NOMO-1 treated with DMSO at 0.1 percent for 48 hours (cell line): ENCODE measurements around the gene NSD2.
"Not testable (repeated sequence)": the region's sequence is repeated elsewhere in the genome, so short reads cannot be mapped to it uniquely, and the experiment has no call there.

Experiments used
- DNase-seq: peaks from one replicate; lab custom pipeline; 2025; ENCODE audit not compliant: unreplicated experiment; lab: John Stamatoyannopoulos, UW

Gene NSD2

DNA sequence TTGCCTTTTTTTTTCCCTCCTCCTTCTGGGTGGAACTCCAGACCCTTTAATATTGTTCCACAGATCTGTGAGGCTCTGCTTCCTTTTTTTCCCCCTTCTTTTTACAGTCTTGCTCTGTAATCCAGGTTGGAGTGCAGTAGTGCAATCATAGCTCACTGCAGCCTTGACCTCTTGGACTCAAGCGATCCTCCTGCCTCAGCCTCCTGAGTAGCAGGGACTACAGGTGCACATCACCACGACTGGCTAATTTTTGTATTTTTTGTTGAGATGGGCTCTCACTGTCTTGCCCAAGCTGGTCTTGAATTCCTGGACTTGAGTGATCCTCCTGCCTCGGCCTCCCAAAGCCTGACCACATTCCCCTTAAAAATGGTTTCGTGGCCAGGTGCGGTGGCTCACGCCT is 26.8 kb downstream of the NSD2 start:
- no peak for DNase-seq

DNA sequence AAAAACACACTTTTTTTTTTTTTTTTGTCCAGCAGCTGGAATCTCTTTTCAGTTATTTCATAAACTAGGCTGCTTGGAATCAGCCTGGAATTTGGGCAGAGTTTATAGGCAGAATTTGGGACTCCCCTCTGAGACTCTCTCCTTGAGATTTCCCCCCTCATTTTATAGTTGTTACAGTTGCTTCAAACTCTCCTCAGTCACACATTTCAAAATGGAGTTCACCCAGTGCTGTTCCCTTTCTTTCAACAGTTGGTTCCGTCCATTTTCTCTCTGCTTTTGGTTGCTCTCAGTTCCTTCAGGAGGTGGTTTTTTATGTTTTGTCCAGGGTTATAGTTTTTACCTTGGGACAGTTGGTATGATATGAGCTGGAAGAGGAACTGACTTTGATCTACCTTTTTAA is 27.5 kb downstream of the NSD2 start:
- no peak for DNase-seq

DNA sequence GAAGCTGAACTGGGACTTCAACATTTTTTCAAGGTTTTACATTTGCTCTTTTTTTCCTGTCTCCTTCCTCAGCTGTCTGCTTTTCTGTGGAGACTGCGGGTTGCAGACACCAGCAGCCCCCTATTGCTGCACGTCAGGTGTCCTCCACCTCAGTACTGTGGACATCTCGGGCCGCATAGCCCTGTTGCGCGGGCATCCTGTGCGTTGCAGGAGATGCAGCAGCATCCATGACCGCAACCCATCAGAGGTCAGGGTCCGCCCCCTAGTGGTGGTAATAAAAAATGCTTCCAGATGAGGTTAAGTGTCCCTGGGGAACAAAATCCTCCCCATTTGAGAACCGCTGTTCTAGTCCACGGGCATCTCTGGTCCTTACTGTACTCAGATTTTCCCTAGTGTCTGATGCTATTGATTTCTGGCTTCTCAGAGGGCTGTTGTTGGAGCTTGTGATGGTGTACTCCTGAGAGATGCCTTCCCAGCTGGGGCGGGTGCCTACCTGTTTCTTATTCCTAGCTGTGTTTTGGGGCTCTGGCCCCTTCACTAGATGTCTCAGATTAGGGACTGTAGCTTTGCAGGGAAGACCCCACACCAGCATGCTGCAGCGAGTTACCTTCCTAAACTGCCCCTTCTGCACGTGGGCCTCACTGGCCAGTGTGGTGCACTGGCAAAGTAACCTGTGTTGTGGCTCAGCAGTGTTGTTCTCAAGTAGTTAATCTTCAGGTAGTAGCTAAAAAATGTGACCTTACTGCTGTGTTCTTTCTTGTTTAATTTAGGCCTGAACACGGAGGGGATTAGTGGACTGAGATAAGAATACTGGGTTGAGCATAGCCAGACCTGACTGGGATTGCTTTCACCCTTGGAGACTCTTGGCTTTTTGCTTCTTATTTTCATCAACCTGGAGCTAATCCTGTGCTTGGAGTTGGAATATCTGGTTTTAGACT is 28.2 kb downstream of the NSD2 start:
- peak; percentile 70 for DNase-seq

DNA sequence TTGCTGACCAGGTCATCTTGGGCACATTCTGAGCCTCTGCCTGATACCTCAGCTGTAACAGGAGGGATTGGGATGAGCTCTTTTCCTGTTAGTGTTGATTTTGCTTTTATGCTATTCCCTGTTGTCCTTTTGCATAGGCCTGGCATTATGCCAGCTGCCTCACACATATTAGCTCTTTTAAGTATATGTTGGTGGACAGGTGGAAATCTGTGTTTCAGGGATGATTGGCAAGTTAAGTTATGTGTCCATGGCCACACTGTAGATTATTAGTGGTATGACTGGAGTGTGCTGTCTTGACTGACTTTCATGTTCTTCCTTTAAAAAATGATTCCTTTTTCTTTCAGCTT is 28.9 kb downstream of the NSD2 start:
- DNase-seq = no peak

DNA sequence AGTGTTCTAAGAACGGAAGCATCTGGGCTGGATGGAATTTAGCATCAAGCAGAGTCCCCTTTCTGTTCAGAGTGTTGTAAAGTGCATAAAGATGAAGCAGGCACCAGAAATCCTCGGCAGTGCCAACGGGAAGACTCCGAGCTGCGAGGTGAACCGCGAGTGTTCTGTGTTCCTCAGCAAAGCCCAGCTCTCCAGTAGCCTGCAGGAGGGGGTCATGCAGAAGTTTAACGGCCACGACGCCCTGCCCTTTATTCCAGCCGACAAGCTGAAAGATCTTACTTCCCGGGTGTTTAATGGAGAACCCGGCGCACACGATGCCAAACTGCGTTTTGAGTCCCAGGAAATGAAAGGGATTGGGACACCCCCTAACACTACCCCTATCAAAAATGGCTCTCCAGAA is 29.4 kb downstream of the NSD2 start:
- DNase-seq = no peak

DNA sequence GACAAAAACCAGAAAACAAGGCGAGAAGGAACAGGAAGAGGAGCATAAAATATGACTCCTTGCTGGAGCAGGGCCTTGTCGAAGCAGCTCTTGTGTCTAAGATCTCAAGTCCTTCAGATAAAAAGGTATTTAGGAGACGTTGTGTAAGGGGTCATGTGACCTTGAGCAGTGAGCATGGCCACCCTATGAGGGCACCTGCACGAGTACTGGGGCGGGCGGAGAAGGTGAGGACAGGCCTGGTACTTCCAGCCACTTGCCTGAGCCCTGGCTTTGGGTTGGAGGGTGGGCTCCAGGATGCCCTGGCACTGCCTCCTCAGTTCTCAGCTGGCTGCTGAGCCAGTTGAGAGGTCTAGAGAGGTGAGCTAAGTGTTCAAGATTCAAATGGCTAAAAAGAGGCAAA is 29.9 kb downstream of the NSD2 start:
- no peak for DNase-seq

DNA sequence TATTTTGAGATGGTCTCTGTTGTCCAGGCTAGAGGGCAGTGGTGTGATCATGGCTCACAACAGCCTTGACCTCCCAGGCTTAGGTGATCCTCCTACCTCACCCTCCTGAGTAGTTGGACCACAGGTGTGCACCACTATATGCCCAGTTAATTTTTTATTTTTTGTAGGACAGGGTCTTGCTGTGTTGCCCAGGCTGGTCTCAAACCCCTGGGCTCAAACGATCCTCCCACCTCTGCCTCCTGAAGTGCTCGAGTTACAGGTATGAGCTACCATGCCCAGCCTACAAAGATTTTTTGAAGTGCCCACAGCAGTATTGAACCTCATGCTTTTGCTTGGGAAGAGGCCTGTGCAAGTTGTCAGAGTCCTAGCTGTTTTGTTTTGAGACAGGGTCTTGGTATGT is 31.1 kb downstream of the NSD2 start:
- no peak for DNase-seq

DNA sequence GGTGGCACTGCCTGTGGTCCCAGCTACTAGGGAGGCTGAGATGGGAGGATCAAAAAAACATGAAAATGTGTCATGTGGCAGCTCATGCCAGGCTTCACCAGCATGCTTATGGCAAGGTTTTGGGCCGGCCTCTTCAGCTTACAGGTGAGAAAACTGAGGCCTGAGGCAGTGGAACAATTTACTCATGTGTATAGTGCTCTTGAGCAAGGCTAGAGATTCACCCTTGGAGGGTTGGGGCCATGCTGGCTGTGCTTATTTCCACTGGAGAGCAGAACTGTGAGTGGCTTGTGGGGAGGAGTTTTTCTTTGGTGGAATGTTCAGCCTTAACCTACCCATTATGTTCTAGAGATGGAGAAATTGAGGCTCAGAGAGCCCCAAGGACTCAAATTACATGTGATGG is 31.8 kb downstream of the NSD2 start:
- no peak for DNase-seq

DNA sequence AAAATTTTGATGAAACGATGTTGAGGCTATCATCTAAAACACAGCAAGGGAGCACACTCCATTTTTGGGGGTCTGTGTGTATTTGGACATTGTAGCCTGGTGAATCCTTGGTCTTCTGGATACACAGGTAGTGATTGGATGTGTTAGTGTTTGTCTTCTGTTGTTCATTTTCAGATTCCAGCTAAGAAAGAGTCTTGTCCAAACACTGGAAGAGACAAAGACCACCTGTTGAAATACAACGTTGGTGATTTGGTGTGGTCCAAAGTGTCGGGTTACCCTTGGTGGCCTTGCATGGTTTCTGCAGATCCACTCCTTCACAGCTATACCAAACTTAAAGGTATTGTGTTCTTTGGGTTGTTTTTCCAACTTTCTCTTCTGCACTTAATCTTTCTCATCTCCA is 32.8 kb downstream of the NSD2 start:
- DNase-seq = no peak

DNA sequence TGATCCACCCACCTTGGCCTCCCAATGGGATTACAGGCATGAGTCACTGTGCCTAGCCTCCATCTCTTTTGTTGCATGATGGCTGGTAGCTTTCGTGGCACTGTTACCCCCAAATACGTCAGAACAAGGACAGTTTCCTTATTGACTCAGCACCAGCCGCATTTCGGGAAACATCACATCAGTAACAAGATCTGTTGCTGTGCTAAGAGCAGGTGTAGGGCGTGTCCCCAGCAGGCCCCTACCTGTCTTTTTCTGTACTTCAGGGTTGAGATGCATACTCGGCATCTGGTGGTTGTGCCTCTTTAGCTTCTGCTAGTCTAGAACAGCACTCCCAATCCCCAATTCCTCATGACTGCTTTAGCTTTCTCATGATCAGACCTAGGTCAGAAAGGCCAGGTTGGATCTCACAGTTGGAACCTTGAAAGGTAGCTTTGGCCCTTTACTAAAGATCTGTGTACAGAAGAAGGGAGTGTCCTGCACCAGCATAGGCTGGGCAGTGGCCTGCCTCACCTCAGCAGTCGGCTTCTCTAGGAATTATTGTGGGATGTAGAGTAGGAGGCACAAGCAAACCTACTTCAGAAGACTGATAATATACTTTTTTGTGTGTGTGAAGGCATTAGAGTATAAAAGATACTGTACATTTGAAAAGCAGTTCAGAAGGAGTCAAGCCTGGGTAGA is 36.8 kb downstream of the NSD2 start:
- no peak for DNase-seq

DNA sequence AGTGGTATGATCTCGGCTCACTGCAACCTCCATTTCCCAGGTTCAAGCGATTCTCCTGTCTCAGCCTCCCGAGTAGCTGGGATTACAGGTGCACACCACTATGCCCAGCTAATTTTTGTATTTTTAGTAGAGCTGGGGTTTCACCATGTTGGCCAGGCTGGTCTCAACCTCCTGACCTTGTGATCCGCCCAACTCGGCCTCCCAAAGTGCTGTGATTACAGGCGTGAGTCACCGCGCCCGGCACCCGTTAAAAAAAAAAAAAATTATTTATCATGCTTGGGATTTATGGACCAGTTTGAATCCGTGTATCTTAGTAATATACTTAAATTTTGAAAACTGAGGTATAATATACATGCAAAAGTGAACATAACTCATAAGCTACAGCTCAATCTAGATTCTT is 38.5 kb downstream of the NSD2 start:
- DNase-seq = not testable (repeated sequence)

DNA sequence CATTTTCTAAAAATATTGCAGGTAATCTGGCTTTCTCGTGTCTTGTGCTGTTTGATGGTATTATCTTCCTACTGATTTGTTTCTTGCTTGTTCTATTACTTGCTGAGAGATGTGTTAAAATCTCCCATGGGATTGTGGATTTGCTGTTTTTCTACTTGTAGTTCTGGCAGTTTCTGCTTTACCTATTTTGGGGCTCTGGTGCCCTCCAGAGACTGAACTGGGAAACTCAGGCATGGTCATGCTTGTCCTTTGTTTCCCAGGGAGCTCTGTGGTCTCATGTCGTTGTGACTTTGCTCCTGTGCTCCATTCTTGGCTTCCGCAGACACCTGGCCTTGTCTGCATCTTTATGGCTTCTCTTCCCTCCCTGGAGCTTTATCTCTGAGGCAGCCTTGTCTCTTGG is 39.5 kb downstream of the NSD2 start:
- DNase-seq = no peak

DNA sequence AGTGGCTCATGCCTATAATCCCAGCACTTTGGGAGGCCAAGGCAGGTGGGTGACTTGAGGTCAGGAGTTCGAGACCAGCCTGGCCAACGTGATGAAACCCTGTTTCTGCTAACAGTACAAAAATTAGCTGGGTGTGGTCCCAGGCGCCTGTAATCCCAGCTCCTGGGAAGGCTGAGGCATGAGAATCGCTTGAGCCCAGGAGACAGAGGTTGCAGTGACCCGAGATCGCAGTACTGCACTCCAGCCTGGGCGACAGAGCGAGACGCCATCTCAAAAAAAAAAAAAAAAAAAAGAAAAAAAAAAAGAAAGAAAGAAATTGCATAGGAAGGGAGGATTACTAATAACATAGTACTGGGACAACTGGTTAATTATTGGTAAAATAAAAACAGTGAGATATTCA is 40.1 kb downstream of the NSD2 start:
- DNase-seq = not testable (repeated sequence)

DNA sequence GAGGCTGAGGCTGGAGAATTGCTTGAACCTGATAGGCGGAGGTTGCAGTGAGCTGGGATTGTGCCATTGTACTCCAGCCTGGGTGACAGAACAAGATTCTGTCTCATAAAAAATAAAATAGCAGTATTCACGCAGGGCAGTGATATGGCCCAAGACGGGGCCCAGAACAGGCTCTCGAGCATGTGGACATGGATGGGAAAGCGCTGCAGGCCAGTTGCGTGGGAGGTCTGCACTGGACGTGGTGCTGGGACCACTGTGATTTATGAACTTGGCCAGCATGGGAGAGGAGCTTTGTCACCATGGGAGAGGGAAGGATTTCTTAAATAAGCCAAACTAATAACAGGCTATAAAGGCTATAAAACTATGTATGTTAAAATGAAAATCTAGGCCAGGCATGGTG is 51.6 kb downstream of the NSD2 start:
- no peak for DNase-seq

DNA sequence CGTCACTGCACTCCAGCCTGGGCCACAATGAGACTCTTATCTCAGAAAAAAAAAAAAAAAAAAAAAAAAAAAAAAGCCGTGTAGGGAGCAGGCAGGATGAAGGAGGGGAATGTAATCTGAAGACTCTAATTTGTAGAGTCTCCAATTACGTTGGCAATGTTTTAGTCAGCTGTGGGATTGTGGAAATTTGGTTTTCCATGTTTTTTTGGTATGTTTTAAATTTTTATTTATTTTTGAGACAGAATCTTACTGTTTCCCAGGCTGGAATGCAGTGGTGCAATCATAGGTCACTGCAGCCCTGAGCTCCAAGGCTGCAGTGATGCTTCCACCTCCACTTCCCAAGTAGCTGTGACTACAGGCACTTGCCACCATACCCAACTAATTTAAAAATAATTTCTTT is 56.5 kb downstream of the NSD2 start:
- DNase-seq = no peak

DNA sequence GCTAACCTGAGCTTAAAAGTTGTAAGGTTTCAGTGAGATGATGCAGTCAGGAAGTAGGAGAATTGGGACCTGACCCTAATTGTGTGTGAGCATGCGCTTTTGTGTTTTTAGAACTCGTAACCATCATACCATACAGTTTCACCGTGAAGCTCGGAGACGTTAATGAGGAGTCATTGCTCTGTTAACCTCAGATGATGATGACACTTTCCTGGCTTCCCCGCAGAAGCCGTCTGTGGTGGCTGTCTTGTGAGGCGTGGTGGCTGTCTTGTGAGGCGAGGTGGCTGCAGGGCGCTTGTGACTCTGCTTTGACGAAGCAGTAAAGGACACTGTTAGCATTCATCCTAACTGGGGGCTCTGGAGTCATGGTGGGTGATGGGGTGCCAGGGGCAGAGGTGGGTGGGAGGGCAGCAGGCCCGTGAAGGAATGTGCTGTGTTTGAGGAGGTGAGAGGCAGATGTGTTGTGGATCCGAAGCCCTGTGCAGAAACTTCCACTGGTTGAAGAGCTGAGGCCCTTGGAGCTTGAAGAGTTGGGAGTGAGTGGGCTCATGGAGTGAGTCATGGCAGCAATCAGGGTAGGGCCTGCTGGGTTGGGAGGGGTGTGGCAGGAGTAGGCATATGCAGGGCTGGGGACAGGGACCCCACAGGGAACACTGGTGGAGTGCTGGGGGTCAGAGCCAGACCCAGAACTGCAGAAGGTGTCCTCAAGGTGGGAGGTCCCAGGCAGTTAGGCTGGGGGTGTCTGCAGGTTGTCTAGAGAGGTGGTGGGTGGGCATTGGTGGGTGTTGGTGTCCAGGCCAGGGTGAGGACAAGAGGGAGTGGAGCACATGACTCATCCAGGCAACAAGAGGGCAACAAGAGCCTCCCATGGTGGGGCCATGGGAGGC is 57.4 kb downstream of the NSD2 start:
- peak; percentile 96 for DNase-seq

DNA sequence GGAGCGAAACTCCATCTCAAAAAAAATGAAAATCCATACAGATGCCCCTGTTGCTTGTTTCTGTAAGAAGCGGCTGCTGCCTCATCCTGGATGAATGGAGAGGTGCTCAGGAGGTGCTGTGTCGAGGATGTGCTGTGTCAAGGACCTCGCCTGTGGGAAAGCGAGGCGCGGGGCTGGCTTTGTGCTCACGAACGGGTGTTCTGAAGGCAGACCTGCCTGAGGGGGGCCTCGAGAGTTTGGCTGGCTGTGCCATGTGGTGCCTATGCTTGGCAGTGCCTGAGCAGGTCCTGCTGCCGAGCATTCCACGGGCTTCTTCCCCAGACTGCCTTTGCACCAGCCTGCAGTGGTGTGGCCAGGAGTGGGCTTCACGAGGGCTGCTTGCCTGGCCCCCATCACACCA is 61.5 kb downstream of the NSD2 start:
- no peak for DNase-seq

DNA sequence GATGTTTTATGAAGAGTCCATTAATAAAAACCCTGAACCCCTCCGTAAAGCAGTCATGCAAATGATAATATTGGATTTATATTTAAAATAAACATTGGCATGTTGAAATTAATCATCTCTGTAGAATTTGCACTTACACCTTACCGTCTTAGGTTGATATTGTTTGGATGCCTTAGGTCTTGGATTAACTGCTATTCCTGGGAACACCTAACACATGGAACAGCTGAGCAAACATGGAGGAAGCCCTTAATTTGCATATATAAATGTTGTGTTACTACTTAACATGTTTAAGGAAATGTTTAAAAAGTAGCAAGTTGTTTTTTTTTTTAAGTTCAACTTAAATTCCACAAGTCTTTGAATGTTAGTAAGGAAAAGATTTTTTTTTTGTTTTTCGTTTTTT is 62.5 kb downstream of the NSD2 start:
- DNase-seq = no peak

DNA sequence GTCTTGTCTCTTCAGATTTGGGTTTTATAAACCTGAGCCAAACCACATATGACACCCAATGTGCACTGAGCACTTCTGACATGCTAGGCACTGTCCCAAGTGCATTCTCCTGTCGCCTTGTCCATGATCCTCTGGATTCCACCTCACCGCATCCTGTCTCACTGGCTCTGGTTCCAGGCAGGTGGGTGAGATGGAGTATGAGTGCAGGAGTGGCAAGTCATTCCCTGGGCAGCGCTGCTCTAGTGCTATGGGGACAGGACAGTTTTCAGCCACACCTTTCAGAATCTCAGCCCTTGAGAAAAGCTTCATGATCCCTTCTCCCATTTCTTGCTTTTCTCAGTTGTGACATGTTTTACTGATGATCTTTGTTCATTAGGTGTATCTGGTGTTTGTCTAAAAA is 66.4 kb downstream of the NSD2 start:
- DNase-seq = no peak

DNA sequence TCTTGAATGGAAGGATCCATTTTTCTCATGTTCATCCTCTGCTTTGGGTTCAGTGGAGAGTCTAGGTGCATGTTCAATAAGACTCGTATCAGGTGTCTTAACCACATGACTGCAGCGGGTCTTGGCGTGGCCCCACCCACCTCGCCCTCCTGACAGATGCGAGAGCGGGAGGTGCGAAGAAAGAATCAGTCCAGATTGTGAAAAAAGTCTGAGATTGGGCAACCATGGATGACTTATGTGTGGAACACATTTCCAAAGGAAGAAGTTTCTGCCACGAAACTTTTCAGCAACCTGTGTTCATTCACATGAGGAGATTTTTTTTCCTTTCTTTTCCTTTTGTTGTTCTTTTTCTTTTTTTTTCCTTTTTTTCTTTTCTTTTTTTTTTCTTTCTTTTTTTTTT is 66.8 kb downstream of the NSD2 start:
- no peak for DNase-seq

DNA sequence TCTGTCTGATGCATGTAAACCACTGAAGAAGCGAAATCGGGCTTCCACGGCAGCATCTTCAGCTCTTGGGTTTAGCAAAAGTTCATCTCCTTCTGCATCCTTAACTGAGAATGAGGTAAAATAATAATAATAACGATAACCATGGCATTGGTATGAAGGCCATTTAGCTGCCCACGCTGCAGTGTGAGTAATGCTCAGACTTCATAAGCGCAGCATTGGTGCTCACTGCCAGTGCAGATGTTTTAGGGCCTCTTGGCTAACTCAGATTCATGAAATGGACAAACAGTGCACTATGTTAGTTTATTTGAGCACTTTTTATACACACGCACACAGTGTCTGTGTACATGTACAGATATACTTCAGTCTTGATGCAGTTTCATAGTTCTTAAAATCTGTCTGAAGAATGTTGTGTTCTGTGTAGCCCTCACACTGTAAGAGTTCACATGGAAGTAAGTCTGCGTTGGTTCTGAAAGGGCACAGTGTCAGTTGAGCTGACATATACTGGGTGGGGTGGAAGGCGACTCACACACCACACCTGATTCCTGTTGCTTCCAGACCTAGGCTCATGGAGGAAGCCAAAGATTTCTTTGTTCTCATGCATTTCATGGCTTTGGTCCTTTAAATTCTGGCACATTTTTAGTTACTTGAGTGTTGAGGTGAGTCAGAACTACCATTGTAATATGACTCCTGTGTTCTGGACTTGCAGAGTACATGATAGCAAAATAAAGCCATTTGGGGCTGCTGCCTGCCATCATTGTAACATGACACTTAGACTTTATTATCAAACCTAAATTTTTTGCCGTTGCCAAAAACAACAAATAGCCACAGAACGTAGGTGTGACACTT is 68.7 kb downstream of the NSD2 start:
- DNase-seq = no peak
